EH (cell line): Measurements from ENCODE around the gene BRCC3.
"Not testable (repeated sequence)": the region's sequence is repeated elsewhere in the genome, so short reads cannot be mapped to it uniquely, and the experiment has no call there.

Source experiments
- DNase-seq: peaks from one replicate; pipeline ENCODE4 v3.0.0-alpha.2; 2015; ENCODE audit warnings: low read depth

Gene BRCC3

DNA sequence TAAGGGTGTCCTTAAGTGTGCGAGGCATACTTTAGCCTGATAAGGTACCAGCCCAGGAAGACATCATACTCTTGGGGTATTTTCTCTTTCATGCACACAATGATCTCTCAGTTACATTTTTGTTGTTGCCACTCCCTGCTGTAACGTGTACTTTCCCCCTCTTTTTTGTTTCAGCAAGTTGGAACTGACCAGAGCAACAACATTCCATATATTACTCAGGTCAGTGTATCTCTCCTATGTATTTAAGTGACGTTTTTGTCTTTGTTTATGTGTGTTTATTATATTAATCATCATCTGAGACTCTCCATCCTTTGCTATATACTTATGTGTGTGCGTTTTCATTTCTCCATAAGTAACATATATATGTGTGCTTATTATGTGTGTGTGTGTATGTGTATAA is 73.6 kb downstream of the BRCC3 start:
- DNase-seq, result no peak

DNA sequence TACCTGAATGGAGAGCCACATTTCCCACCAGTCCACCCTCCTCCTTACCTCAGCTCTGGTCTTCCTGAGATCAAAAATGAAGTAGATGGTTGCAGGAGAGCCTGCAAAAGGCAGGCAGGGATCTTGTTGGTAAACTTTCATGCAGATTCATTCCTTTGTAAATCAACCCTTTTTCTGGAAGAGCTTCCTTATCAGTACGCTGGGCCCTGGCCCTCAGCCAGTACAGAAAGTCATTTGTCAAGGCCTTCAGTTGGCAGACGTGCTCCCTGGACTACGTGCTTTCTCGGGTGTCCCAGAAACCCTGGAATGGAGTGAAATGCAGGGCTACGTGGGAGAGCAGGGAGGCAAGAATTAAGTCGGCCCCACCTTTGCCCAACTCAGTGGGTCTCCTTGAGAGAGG is 76.3 kb downstream of the BRCC3 start:
- DNase-seq, result not testable (repeated sequence)

DNA sequence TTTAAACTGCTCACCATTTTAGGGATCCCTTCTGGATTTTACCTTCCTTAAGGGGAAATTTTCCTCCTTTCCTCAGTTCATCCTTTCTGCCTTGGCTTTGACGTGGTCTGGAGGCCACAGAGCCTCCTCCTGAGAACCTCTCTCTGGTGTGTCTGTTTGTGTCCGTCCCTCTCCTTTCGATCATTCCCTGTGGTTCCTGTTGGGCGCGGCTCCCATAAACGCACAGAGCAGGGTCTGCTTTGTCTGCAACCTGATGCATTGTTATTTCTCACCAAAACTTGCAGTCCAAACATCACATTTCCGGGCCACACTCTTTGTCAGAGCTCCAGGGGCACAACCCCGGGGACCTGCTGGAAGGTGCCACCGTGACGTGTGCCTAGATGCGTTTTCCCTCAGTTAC is 76.9 kb downstream of the BRCC3 start:
- DNase-seq, result not testable (repeated sequence)

DNA sequence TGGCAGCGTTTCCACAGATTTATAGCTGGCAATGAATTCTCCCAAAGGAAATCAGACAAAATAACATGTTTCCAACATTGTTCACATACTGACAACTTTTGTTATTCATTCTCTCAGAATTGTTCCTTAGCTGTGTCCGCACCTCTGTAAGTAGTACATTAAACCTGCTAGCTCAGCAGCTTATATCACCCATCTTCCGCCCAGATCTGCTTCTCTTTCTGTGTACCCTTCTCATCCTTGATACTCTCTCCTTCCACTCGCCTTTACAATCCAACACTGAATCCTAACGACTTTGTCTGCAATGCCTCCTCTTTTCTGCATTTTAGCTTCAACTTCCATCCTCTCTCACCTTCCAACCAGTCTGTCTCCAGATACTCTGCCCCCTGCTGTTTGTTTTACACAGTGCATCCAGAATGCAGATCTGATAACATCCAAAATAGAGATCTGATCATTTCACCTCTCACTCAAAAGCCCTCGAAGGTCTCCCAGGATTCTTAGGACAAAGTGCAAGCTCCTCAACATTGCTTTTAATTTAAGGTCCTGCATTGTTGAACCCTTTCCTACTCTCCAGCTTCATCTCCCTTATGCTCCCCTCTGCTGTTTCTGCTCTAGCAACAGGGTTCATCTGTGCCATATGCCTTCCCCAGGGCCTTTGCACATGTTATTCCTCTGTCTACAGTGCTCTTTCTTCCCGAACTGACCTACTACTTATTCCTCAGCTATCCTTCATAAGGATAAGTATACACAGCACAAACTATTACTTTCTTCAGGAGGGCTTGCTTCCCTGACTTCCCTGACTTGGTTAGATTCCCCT is 77.6 kb downstream of the BRCC3 start:
- DNase-seq, result peak; percentile 33

DNA sequence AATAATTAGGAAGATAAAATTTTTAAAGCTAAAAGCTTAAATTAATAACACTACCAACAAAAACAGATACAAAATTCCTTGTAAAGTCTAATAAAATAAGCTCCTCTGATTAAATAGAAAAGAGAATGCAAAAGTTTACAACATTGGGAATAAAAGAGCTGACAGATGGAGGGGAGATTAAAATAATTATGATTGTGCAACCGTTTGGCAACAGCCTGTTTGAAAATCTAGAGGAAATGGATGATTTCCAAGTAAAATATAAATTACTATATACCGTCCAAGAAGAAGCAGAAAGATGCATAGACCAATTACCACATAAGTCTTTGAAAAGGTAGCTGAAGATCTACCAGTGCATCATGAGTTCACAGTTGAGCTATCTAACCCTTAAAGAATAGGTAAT is 98.6 kb downstream of the BRCC3 start:
- no peak for DNase-seq
